ENCODE measurements around the gene SLC16A7. TPM values are rescaled to one million over a fixed set of nuclear protein-coding genes. Genes with fewer than 3 reads are reported as not detected.

The SLC16A7 gene
- polyA plus RNA-seq, 1 donor from 2014 or later: 2.3 TPM

DNA sequence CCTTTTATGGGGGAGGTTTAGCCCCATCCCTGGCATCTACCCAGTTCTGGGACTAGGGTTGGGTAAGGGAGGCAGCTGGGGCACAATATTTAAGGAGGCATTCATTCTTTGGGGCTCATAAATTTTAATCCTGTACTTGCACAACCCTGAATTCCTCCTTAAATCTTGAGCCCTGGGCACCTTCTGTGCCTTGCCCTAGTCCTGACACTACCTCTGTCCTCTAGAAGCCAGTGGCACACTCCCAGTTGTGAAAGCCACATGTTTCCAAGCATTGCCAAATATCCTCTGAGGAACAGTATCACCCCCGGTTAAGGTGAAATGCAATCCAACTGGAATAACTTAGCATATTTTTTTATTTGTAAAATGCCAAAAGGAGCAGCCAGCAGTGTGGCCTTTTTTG, 36.6 kb downstream of the SLC16A7 start:
- TF ChIP-seq MXI1 (conservative IDR thresholded peaks at IDR 0.05; ENCODE audit: poor library complexity, severe bottlenecking): no peak
- TF ChIP-seq EZH2 (IDR thresholded peaks at IDR 0.05; ENCODE audit: borderline replicate concordance, insufficient read depth, low read length, poor library complexity, severe bottlenecking): no peak
- TF ChIP-seq TAF1 (IDR thresholded peaks at IDR 0.05; ENCODE audit: low read depth): no peak
- TF ChIP-seq, protein P1, sequence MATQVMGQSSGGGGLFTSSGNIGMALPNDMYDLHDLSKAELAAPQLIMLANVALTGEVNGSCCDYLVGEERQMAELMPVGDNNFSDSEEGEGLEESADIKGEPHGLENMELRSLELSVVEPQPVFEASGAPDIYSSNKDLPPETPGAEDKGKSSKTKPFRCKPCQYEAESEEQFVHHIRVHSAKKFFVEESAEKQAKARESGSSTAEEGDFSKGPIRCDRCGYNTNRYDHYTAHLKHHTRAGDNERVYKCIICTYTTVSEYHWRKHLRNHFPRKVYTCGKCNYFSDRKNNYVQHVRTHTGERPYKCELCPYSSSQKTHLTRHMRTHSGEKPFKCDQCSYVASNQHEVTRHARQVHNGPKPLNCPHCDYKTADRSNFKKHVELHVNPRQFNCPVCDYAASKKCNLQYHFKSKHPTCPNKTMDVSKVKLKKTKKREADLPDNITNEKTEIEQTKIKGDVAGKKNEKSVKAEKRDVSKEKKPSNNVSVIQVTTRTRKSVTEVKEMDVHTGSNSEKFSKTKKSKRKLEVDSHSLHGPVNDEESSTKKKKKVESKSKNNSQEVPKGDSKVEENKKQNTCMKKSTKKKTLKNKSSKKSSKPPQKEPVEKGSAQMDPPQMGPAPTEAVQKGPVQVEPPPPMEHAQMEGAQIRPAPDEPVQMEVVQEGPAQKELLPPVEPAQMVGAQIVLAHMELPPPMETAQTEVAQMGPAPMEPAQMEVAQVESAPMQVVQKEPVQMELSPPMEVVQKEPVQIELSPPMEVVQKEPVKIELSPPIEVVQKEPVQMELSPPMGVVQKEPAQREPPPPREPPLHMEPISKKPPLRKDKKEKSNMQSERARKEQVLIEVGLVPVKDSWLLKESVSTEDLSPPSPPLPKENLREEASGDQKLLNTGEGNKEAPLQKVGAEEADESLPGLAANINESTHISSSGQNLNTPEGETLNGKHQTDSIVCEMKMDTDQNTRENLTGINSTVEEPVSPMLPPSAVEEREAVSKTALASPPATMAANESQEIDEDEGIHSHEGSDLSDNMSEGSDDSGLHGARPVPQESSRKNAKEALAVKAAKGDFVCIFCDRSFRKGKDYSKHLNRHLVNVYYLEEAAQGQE (IDR thresholded peaks at IDR 0.05; ENCODE audit: borderline replicate concordance): no peak
- no peak for TF ChIP-seq EP300 (conservative IDR thresholded peaks at IDR 0.05; ENCODE audit: poor library complexity, severe bottlenecking)
- TF ChIP-seq, protein P2, sequence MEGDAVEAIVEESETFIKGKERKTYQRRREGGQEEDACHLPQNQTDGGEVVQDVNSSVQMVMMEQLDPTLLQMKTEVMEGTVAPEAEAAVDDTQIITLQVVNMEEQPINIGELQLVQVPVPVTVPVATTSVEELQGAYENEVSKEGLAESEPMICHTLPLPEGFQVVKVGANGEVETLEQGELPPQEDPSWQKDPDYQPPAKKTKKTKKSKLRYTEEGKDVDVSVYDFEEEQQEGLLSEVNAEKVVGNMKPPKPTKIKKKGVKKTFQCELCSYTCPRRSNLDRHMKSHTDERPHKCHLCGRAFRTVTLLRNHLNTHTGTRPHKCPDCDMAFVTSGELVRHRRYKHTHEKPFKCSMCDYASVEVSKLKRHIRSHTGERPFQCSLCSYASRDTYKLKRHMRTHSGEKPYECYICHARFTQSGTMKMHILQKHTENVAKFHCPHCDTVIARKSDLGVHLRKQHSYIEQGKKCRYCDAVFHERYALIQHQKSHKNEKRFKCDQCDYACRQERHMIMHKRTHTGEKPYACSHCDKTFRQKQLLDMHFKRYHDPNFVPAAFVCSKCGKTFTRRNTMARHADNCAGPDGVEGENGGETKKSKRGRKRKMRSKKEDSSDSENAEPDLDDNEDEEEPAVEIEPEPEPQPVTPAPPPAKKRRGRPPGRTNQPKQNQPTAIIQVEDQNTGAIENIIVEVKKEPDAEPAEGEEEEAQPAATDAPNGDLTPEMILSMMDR (IDR thresholded peaks at IDR 0.05; ENCODE audit: poor library complexity, severe bottlenecking): no peak
- H2AFZ ChIP-seq (ENCODE audit: low read depth, low read length): no peak overlapping the region

DNA sequence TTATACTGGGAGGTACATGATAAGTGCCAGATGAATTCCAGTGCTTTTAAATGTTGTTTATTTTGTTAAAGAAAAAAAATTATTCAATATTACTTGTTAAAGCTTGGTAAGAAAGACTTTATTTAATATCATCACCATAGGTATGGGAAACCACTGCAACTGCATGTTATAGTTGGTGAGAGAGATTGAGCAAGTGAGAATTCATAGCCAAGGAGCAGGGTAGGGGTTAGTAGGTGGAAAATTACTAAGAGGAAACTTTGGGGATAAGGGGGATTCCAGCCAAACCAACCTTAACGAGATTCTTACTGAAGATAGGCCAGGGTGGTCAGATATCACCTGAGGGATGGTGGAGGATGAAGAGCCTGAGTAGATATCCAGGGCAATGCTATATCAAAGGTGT, 38.4 kb downstream of the SLC16A7 start:
- Histone ChIP-seq H3K27me3 (ENCODE audit: insufficient read depth, low read depth, low read length) (no peaks in the 10 kb centered on the region), H3K4me2 (ENCODE audit: low read length) (no peak overlapping the region), H4K20me1 (ENCODE audit: insufficient read depth) (no peaks in the 10 kb centered on the region), H3K9ac (ENCODE audit: low read length) (no peak overlapping the region), H3K9me2 (ENCODE audit: insufficient read depth, low read length) (no peaks in the 10 kb centered on the region), H3K27ac (ENCODE audit: low read length) (no peak overlapping the region), H3K9me3 (ENCODE audit: low read length) (no peaks in the 10 kb centered on the region), H3K79me2 (replicated peaks; ENCODE audit: insufficient read depth, low read length) (no peaks in the 10 kb centered on the region), H3K36me3 (ENCODE audit: insufficient read depth, low read length) (no peaks in the 10 kb centered on the region), H3K4me3 (ENCODE audit: low read length) (no peak overlapping the region), H3F3A (ENCODE audit: insufficient read depth, low read length, poor library complexity, severe bottlenecking) (no peaks in the 10 kb centered on the region), H2AFZ (ENCODE audit: low read depth, low read length) (no peak overlapping the region)
- no peak for TF ChIP-seq MXI1 (conservative IDR thresholded peaks at IDR 0.05; ENCODE audit: poor library complexity, severe bottlenecking)
- TF ChIP-seq TAF1 (IDR thresholded peaks at IDR 0.05; ENCODE audit: low read depth): no peak
- no peak for TF ChIP-seq POLR2AphosphoS5 (IDR thresholded peaks at IDR 0.05)
- TF ChIP-seq EZH2 (IDR thresholded peaks at IDR 0.05; ENCODE audit: borderline replicate concordance, insufficient read depth, low read length, poor library complexity, severe bottlenecking): no peak
- TF ChIP-seq, protein P1 (IDR thresholded peaks at IDR 0.05; ENCODE audit: borderline replicate concordance): no peak
- TF ChIP-seq, protein P2 (IDR thresholded peaks at IDR 0.05; ENCODE audit: poor library complexity, severe bottlenecking): no peak
- no peak for TF ChIP-seq EP300 (conservative IDR thresholded peaks at IDR 0.05; ENCODE audit: poor library complexity, severe bottlenecking)
- TF ChIP-seq RAD21 (conservative IDR thresholded peaks at IDR 0.05): no peak
- no peak for TF ChIP-seq SMC3 (conservative IDR thresholded peaks at IDR 0.05; ENCODE audit: poor library complexity)

More for the DNA sequence above, 36.6 kb downstream of the SLC16A7 start:
- no peak overlapping the region for H3K4me3 ChIP-seq (ENCODE audit: low read length)
- no peaks in the 10 kb centered on the region for H3K9me2 ChIP-seq (ENCODE audit: insufficient read depth, low read length)
- H3F3A ChIP-seq (ENCODE audit: insufficient read depth, low read length, poor library complexity, severe bottlenecking): no peaks in the 10 kb centered on the region
- no peak overlapping the region for H3K9ac ChIP-seq (ENCODE audit: low read length)
- H3K36me3 ChIP-seq (ENCODE audit: insufficient read depth, low read length): no peaks in the 10 kb centered on the region
- H3K9me3 ChIP-seq (ENCODE audit: low read length): no peaks in the 10 kb centered on the region
- H3K27me3 ChIP-seq (ENCODE audit: insufficient read depth, low read depth, low read length): no peaks in the 10 kb centered on the region
- H3K79me2 ChIP-seq (replicated peaks; ENCODE audit: insufficient read depth, low read length): no peaks in the 10 kb centered on the region
- H4K20me1 ChIP-seq (ENCODE audit: insufficient read depth): no peaks in the 10 kb centered on the region
- H3K27ac ChIP-seq (ENCODE audit: low read length): no peak overlapping the region
- no peak overlapping the region for H3K4me2 ChIP-seq (ENCODE audit: low read length)
